DMS79 treated with DMSO at 0.1 percent for 48 hours (cell line): ENCODE data around the gene MTHFSD.

Experiments
- DNase-seq: peaks from one replicate; lab custom pipeline; 2025; lab: John Stamatoyannopoulos, UW

Gene MTHFSD

DNA sequence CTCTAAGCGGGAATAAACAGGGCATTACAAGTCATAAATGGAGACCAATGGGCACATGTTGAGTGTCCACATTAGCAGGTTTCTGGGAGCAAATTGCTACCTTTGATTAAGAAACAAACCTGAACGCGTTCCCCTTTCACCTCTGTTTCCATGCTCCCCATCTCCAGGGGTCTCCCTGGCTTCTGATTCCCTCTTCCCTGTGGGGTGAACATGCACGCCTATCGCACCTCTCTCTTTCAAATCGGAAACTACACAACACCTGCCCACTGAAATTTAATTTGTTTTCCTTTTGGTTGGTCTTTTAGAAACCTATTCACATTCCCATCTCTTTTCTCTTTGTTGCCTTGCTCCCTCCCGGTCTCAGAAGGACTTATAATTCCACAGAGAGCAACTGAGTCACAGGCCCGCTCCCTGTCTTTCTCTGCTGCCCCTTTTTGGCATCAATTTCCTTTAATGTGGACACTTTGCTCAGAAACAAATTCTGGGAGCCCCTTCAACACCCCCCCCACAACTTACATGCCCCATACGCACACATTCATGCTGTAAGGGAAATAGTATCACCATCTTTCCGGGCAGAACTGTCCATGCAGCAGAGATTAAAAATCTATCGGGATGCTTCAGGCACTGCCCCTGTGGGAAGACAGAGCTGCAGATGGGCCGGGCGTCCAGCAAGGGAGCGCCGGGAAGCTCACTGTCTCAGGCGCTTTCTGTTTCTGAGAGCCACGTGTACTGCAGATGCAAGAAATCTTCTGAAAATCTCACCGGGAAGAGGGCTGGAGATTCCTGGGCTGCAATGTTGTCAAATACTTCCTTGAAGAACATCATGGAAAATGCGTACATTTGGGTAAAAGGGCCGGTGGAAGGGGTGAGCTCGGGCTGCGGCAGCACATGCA lies 51.9 kb downstream of the MTHFSD start:
- no peak for DNase-seq

DNA sequence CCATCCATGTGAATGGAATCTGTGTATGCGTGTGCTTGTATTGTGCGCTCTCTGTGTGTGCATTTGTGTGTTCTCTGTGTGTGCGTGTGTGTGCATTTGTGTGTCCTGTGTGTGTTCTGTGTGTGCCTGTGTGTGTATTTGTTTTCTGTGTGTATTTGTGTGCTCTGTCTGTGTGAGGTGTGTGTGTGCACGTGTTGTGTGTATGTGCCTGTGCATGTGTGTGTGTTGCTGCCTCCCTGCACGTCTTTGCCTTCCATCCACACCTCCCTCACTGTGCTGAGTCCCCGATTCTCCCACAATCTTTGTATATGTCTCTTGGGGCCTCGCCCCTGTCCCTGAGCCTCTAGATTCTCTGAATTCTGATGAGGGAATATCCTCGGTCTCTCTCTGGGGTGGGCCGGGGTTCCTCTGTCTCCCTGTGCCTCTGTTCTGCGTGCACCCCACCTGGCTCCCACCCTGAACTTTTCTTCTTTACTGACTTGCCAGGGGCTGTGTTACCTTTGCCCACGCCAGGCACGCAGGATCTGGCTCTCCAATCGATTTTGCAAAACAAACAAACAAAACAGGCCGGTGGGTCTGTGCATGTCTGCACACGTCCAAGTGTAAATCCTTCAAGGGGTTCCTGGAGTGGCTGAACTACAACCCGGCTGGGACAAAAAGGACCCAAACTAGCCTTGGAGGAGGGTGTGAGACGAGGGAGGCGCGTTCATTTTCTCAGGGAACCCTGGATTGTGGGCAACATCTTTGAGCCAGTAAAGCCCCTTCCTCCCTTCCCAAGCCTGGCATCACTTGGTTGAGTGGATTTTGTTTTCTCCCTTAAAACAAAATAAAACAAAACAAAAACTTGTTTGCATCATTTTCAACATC lies 52.8 kb downstream of the MTHFSD start:
- DNase-seq: peak; percentile 35

DNA sequence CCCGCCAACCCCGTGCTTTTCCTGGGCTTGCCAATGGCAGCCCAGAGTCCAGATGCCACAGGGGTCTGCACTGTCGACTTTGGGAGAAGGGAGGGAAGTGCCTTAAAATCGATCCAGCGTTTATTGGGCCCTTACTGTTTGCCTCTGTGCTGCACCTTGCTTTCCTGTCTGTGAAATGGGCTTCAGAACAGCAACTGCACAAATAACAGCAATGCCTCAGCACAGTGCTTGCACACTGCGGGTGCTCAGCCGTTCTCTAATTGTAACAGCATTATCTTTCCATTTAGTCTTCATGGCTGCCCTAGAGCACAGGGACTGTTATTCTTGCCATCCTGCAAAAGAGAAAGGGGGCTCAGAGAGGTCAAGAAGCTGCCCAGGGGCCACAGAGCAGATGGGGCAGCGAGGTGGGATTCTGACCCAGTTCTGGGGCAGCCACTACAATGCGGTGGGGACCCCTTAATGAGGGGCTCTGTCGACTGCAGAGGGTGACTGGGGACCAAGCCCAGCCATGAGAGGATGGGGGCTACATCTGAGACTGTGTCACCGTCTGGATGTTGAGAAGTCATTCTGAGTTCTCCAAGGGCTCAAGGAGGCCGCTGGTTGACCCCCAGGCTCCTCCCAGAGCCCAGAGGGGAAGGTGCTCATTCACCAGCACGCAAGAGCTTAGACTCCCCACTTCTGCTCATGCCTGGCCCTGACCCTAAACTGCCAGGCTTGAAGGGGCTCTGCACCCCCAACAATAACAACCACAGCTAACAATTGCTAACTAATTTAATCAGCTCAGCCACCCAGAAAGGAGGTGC lies 54.1 kb downstream of the MTHFSD start:
- no peak for DNase-seq

DNA sequence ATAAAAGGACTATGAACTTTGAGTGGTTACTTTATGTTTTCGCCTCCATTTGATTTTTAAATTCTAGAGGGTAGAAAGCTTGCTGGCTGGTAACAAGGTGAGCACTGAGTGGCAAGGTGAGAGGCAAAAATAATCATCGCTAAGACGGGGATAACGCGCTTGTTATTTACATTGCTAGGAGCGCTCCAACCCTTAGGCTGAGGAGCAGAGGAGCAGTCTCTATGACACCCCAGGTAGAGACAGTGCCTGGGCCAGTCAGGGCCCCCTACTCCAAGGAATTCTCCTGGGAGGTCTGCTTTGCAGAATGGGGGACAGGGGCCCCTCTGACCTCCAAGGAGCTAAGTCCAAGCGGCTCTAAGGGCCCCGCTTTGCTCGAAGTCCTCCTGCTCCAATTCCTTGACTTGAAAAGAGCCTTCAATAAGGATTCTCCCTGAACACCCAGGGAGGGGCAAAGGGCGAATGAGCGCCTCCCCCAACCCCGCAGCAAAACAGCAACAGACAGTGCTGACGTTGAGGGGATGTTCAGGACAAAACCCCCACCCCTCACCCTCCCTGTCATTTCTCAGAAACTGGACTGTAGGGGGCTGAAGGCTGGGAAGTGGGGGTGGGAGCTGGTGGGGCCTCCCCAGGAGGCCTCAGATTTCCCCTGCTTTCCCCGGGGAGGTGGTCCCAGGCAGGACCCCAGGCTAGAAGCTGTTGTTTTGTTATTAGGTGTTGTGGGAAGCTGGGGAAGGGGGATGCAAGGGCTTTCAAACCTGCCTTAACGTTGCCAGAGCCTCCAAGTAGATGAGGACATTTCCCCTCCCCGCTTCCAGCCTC lies 54.9 kb downstream of the MTHFSD start:
- no peak for DNase-seq

DNA sequence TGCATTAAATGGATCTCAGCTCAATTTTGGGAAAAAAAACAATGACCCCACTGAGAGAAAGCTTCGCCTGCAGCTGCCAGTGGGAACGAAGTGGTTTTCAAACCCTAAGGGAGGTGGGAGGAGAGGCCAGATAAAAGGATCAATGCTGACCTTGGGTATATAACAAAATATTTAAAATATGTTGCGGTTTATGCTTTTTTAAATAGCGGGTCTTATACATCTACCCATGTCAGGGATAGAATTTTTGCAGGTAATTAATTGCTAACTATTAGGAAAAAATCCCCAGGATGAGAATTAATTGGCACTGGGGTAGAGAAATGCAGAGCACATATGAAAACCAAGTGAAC lies 55.6 kb downstream of the MTHFSD start:
- DNase-seq: no peak

DNA sequence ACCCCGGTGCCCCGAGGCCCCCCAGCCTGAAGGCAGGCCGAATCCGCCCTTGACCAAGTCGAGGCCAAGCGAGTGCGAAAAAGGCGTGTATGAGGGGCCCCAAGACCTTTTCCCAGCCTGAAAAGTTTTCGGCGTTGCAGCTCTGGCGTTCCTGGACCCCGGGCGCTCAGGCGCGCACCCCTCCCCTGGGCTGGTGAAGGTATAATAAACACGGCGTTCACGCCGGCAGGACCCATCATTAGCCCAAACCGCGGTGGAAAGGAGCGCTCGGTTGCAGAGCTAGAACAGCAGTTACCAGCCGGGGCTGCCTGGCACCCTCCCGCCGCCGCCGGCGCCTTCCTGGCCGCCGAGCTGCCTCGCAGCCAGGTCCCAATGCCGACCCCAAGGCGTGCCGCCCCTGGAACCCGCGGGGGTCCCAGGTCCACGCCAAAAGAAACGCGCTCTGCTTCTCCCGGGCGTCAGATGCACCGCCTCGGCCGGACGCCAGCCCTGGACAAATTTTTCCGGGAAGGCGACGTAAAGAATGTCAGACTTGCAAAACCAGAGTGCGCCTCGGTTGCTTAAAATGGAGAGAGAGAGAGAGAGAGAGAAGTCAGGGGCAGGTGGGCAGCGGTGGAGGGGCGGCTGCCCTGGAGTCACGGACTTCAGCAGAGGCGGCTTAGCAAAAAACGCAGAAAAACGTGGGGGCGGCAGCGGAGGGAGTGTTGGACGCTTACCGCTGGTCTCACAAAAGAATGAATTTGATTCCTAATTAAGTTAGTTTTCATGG lies 56.2 kb downstream of the MTHFSD start:
- DNase-seq: no peak

DNA sequence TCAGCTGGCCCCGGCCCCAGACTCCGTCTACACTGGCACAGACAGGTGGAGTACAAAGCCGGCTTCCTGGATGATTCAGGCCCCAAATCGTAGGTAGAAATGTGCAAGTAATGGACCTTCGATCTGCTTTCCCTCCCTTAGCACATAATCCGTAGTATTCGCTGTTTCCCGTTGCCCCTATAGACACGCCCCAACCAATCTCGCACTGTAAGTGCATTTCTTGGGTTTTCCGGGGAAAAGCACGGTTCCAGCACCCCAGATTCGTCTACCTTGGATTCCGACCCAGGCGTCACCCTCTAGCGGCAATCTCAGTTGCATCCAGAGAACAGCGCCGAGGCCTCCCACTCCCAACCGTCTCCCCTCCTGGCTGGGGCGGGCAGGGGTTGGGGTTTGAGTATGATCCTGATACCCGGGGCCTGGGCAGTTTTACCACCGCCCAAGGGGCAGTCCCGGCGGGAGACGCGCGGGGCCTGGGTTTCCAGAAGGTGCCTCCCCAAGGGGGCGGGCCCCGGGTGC lies 56.8 kb downstream of the MTHFSD start:
- DNase-seq: no peak

DNA sequence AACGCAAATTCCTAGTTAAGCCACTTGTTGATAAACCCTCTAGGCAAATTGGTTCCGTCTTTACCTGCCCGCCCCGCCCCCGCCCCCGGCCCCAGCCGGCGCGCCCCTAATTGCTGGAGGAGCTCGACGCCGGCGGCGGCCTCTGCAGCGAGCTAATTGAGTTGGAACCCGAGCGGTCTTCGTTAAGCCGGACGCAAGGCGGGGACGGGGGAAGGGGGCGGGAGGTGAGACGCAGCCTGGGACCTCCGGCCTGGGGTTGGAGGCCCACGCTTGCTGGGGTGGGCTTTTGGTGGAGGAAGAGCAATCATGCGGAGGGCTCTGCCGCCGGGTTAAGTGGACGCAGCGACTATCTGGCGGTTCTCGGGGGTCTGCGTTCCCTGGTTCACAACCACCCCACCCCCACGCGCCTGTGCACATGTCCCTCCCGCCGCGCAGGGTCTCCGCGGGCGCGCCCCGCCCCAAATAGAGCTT lies 57.4 kb downstream of the MTHFSD start:
- no peak for DNase-seq

DNA sequence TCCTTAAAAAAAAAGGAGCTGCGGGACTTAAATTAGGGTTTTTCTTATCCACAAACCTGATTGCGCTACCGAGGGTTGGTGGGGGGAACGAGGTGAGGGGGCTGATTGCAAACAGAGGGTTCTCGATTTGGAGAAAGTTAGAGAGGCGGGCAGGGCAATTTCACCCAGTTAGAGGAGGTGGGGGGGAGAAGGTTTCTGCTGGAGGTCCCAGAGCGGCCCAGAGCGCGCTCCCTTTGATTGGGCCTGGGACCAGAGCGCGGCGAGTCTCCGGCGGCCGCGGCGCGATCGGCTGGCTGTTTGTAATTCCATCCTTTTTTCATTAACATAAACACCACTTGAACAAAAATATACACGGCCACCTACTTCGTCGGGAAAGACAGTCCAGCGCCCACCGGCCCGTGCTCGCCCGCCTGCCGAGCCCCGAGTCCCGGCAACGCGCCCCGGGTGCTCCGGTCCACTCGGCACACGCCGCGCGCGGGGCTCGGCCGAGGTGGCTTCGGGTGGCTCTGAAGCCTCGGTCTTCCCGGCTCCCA lies 58.0 kb downstream of the MTHFSD start:
- DNase-seq: no peak

DNA sequence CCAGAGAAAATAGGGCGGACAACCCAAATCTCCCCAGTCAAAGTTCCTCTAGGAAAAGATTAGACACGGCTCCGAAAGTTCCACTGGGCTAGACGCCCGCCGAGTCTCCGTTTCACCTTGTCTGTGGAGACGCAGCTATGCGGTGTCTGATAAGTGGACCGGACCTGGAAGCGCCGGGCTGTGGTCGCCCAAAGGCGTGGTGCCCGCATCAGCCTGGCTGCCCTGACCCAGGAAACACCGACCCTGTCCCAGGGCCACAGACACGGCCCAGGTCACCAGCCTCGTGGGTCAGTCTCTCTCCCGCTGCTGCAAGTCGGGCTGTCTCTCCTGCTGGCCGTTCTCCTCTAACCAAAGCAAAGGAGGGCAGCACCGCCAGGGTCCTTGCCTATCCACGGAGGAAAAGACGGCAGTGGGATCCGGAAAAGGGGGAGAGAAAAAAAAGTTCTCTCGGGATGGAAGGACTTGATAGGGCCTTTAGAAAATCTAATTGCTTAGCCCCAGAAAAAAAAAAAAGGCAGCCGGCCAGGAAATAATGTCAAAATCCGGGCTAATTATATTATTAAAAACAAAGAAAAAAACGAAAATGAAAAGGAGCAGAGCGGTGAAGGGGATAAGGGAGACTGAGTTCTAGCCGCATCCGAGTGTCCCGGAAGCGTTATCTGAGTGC lies 58.6 kb downstream of the MTHFSD start:
- DNase-seq: no peak

DNA sequence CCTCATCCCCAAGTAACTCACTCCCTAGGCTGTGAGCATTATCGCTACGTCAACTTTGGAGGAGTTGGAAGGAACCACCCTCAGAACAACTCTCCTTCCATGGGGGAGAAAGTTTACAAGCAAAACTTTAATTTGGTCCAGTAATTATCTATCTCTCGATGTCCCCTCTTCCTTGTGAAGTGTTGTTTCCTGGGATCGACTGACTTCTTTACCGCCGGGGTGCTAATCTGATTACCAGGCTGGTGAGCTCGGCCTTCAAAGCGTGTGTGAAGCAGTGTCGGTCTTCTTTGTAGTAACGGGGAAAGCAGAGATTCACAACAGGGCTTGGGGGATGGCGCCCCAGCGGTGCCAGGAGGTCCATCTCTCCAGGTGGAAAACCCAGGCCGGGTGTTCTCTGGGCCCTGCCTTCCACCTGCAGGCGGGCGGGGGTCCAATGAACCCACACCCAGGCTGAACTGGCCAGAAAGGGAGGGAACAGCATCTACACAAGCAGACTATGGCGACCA lies 59.2 kb downstream of the MTHFSD start:
- DNase-seq: no peak

DNA sequence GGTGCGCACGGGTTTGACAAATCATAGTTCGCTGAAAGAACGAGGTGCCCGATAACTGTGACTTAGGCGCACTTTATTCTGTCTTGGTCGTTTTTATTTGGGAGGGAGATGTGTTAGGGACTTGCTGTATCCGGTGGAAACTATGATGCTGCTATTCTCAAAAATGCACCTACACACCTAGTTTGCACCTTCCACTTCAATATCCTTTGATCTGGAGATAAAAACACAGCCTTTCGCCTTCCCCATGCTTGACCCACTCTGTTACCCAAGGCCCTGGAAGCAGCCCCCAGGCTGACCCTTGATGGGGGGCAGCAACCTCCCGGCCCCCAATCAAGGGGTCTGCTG lies 59.7 kb downstream of the MTHFSD start:
- DNase-seq: no peak

DNA sequence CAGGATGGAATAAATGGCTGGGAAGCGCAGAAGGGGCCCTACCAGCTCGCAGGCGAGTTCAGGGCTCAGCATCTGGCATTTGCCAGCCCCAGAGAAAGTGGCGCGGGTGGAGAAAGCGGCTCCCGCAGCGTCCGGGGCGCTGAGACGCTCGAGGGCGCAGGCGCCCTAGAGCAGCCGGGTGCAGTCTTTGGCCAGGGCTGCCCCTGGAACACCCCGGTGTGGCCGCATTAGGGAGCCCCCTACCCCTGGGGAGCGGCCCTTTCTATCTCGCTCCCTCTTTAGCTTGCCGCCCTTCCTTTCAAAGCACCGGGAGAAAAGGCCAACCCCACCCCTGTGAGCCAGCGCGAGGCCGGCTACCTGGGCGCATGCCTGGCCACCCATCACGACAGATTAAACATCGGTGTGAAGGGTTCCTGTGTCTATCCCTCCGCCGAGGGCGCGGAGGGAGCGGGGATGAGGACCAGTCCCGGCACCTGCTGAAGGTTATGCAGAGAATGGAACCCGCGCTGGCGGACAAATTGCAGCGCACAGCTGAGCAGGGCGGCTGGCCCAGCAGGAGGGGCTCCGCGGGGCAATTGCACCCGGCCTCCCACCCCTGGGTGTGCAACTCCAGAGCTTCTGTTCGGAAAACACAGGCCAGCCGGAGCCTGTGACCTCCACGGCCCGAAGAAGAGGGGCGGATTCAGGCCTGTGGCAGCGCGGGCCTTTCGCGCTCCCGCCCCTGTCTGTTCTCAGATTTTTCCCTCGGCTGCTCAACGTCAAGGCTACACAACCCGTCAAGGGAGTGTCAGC lies 60.3 kb downstream of the MTHFSD start:
- DNase-seq: no peak

DNA sequence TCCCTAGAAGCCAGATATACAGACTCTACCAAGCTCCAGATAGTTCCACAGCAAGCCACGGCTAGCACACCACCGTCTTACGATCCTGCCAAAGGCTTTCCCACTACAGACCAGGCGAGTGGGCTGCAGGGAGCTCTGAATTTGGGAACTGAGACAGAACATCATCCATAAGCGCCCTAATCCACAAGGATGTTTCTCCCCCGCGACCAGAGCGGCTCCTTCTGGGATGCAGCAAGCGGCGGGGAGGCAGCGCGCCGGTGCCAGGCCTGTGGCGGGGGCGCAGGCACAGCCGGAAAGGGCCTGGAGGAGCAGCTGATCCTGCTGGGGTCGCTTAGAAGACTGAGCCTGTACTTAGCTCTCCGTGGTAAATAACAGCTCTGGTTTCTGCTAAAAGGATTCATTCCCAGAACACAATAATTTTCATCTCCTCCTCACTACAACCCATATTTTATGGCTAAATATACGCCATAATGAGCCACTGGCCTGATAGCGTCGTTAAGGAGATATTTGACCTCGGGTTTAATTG lies 60.9 kb downstream of the MTHFSD start:
- DNase-seq: no peak

DNA sequence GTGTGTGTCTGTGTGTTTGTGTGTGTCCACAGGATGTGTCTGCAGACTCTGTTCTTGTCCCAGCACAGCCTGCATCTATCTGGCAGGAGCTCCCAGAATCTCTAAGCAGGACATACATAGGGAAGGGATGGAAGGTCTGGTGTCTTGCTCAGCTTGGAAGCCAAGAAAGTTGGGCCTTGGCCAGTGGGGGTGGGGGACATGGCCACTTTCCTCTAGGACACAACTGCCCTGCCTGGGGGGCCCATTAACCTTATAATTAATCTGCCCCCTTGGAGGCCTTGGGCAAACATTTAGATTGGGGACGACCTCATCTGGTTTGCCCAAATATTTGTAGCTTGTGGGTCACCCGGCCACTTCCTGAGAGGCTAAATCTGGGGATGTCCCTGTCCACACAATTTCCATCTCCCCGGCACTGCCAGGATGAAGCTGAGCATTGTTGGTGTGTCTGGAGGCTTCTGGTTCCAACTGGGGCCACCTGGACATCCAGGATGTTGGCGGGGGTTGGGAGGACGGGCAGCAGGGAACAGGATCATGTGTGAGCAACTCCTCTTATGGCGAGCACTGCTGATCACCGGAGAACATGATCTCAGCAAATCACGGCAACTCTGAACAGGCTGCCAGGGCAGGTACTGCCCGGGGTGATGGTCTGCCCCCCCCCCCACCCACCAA lies 61.9 kb downstream of the MTHFSD start:
- no peak for DNase-seq

DNA sequence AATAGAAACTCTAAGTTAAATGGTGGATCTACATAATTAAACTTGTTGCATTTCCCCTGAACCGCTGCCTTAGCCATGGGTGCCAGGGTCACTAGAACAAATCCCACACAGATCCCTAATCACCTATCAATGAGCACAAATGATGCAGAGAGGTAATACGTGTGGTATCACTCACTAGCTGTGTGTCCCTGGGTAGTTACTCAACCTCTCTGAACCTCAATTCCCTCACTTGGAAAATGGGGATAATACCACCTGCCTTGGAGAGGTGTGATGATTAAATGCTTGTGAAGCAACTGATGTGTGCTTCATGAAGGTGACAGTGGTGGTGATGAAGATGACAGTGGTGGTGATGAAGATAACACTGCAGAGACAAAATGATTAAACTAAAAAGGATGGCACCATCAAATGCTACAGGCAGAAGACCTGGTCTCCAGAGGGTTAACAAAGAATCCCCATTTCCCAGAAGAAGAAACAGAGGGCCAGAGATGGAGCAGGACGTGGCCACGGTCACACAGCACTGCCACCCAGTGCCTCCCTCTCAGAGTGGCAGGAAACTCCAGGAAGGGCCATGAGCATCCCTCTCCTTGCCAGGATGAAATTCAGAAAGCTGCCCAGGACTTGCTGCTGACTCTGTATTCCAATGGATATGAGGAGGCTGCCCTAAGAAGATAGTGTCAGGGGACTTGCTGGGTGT lies 62.6 kb downstream of the MTHFSD start:
- no peak for DNase-seq

DNA sequence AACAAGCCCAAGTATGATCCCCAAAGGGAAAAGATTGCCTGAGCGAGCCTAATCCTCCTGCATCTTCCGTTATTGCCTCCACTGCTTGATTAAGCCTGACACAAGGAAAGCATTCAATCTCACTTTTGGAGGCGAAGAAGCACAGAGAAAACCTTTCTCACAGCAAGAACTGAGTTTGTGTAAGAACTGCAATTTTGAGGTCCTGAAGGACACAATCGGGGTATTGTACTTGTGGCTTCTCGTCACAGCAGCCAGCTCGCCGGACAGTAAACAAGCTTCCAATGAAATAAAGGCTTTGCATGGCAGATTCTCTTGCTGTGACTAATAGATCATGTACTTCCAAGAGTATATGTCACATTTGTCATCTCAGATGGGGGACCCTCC lies 63.4 kb downstream of the MTHFSD start:
- DNase-seq: no peak
